Activated B cell treated with CpG ODN at 0.5 μM for 24 hours (primary cell): ENCODE results near the gene TTC3. TPM values are rescaled to one million over a fixed set of nuclear protein-coding genes. Genes with fewer than 3 reads are reported as not detected.
"Not testable (repeated sequence)": the region's sequence is repeated elsewhere in the genome, so short reads cannot be mapped to it uniquely, and the experiment has no call there.

Source experiments
- ATAC-seq: fragments of 200-7000 bp; cut with Tn5 transposase; one replicate; pipeline ENCODE4 v1.10.0; 2021; ENCODE audit warnings: low read depth, mild to moderate bottlenecking, moderate library complexity
- CTCF ChIA-PET: fragments of 350-600 bp; sonication (Branson Sonifier 250); formaldehyde crosslinking; loops from one replicate; lab custom pipeline; 2021; ENCODE audit warnings: antibody characterized with exemption; lab: Charles Lee
- POLR2A ChIA-PET: fragments of 350-600 bp; sonication (Branson Sonifier 250); formaldehyde crosslinking; loops from one replicate; lab custom pipeline; 2021; ENCODE audit warnings: antibody characterized with exemption; lab: Charles Lee
- DNase-seq: peaks from one replicate; pipeline ENCODE4 v3.0.0; 2022
- H3K27ac Mint-ChIP-seq: one replicate; pipeline ENCODE4 v1.8.0; 2020; ENCODE audit warnings: mixed read lengths
- H3K27me3 Mint-ChIP-seq: one replicate; pipeline ENCODE4 v1.8.0; 2021; ENCODE audit warnings: mixed read lengths
- H3K36me3 Mint-ChIP-seq: one replicate; pipeline ENCODE4 v1.8.0; 2021; ENCODE audit warnings: low read depth, mixed read lengths
- H3K4me1 Mint-ChIP-seq: one replicate; pipeline ENCODE4 v1.8.0; 2021; ENCODE audit warnings: mixed read lengths
- H3K4me3 Mint-ChIP-seq: one replicate; pipeline ENCODE4 v1.8.0; 2020; ENCODE audit warnings: mild to moderate bottlenecking, mixed read lengths
- H3K9me3 Mint-ChIP-seq: one replicate; pipeline ENCODE4 v1.8.0; 2020; ENCODE audit warnings: mixed read lengths
- CTCF ChIP-seq: fragments of 200-600 bp; IDR thresholded peaks from one replicate; pipeline ENCODE4 v1.8.0; 2022; ENCODE audit warnings: antibody characterized with exemption, mild to moderate bottlenecking
- intact Hi-C: fragments of 100-400 bp; cut with micrococcal nuclease; formaldehyde crosslinking; loops from one replicate; pipeline ENCODE4 v1.15.1; 2024
- total RNA-seq: library from RNA; stranded (reverse); gene quantifications from 2 replicates; pipeline ENCODE4 v1.2.3, GENCODE V29; 2022

TTC3 gene
- total RNA-seq, 1 donor from 2014 or later: 69.8 TPM

GRCh38 chr21:37219761-37220432 lies 146.8 kb downstream of the TTC3 start:
- H3K36me3 Mint-ChIP-seq: peaks cover 20% of the 10 kb centered on the region
- H3K4me1 Mint-ChIP-seq: peaks cover 22% of the 10 kb centered on the region
- intact Hi-C loops: loop anchor here (2.0 kb wide), 2 partner anchors 147 to 277 kb away; partner anchors contain the start of genes PIGP and TTC3
- no peaks in the 10 kb centered on the region for H3K9me3 Mint-ChIP-seq
- ChIA-PET POLR2A (interaction anchor here (0.9 to 2.4 kb wide), 8 partner anchors 11 to 154 kb away, joined by 3 to 20 read pairs (median 5); partner anchors contain the start of genes DYRK1A and VPS26C), CTCF (interaction anchor here (1.0 kb wide), 1 partner anchor 10 kb away, joined by 3 read pairs; no protein-coding TSS in a partner anchor)
- TF ChIP-seq CTCF: no peak
- H3K27me3 Mint-ChIP-seq: no peaks in the 10 kb centered on the region
- H3K27ac Mint-ChIP-seq: peak overlapping the region; percentile 88
- H3K4me3 Mint-ChIP-seq: peak overlapping the region; percentile 91
- no peak for ATAC-seq
- no peak for DNase-seq

- H3K4me1 Mint-ChIP-seq: peaks cover 28% of the 10 kb centered on the region
- peak overlapping the region; percentile 91 for H3K4me3 Mint-ChIP-seq
- H3K9me3 Mint-ChIP-seq: no peaks in the 10 kb centered on the region
- TF ChIP-seq CTCF: no peak
- H3K36me3 Mint-ChIP-seq: peaks cover 26% of the 10 kb centered on the region
- ChIA-PET POLR2A (interaction anchor here (0.5 to 2.4 kb wide), 10 partner anchors 12 to 343 kb away, joined by 3 to 20 read pairs (median 4); partner anchors contain the start of genes DYRK1A and VPS26C), CTCF (interaction anchor here (1.0 to 1.1 kb wide), 2 partner anchors 10 to 11 kb away, joined by 3 read pairs; no protein-coding TSS in a partner anchor)
- ATAC-seq (peak; percentile 32), DNase-seq (no peak)
- H3K27me3 Mint-ChIP-seq: no peaks in the 10 kb centered on the region
- intact Hi-C loops: loop anchor here (2.0 kb wide), 2 partner anchors 148 to 276 kb away; partner anchors contain the start of genes PIGP and TTC3
- peak overlapping the region; percentile 88 for H3K27ac Mint-ChIP-seq
Measured at GRCh38 chr21:37220433-37220980, 147.5 kb downstream of the TTC3 start.

GRCh38 chr21:37220981-37221664 lies 148.1 kb downstream of the TTC3 start:
- ATAC-seq (peak; percentile 87), DNase-seq (peak; percentile 90)
- Mint-ChIP-seq H3K4me3 (peak overlapping the region; percentile 91), H3K36me3 (peaks cover 32% of the 10 kb centered on the region), H3K27ac (peak overlapping the region; percentile 88), H3K27me3 (no peaks in the 10 kb centered on the region), H3K9me3 (no peaks in the 10 kb centered on the region), H3K4me1 (peaks cover 31% of the 10 kb centered on the region)
- POLR2A ChIA-PET: interaction anchor here (0.5 to 2.4 kb wide), 9 partner anchors 12 to 343 kb away, joined by 3 to 20 read pairs (median 4); partner anchors contain the start of genes DYRK1A and VPS26C
- CTCF ChIA-PET: interaction anchor here (1.1 kb wide), 1 partner anchor 11 kb away, joined by 3 read pairs; no protein-coding TSS in a partner anchor
- intact Hi-C loops: loop anchor here (1.0 to 2.0 kb wide), 7 partner anchors 13 to 343 kb away; partner anchors contain the start of genes DYRK1A, PIGP, TTC3 and VPS26C
- no peak for TF ChIP-seq CTCF

- DNase-seq, ATAC-seq, H3K27me3 Mint-ChIP-seq, H3K9me3 Mint-ChIP-seq, intact Hi-C loops, POLR2A ChIA-PET, H3K4me3 Mint-ChIP-seq, CTCF ChIA-PET, H3K27ac Mint-ChIP-seq: not testable (repeated sequence)
- Mint-ChIP-seq H3K36me3 (peaks cover 44% of the 10 kb centered on the region), H3K4me1 (peaks cover 31% of the 10 kb centered on the region)
Measured at GRCh38 chr21:37222248-37222647, 149.2 kb downstream of the TTC3 start.

GRCh38 chr21:37223804-37224345 lies 150.8 kb downstream of the TTC3 start:
- CTCF ChIA-PET: no interaction called here
- intact Hi-C loops: no loop called here
- H3K4me3 Mint-ChIP-seq: no peak overlapping the region
- ATAC-seq (no peak), DNase-seq (no peak)
- H3K27ac Mint-ChIP-seq: no peak overlapping the region
- POLR2A ChIA-PET: interaction anchor here (0.6 kb wide), 1 partner anchor 261 kb away, joined by 4 read pairs; no protein-coding TSS in a partner anchor
- H3K36me3 Mint-ChIP-seq: peaks cover 58% of the 10 kb centered on the region
- no peaks in the 10 kb centered on the region for H3K27me3 Mint-ChIP-seq
- H3K4me1 Mint-ChIP-seq: peaks cover 31% of the 10 kb centered on the region
- H3K9me3 Mint-ChIP-seq: no peaks in the 10 kb centered on the region
- TF ChIP-seq CTCF: no peak
